Activated T-helper 1 cell treated with anti-CD3 and anti-CD28 coated beads, Interleukin-12 subunit alpha, Interleukin-12 subunit beta, Interleukin-2, Interleukin-4 antibody, amounts not matched to agents 30 ng/mL and 10 ng/mL and 1 ng/mL, durations not matched to agents 14 hours and 24 hours and 36 hours (primary cell): ENCODE data around the gene NEGR1. TPM values are rescaled to one million over a fixed set of nuclear protein-coding genes. Genes with fewer than 3 reads are reported as not detected.

Experiments
- DNase-seq: peaks from one replicate; pipeline ENCODE4 v3.0.0; 2021; ENCODE audit warnings: low spot score
- H3K27ac Mint-ChIP-seq: one replicate; pipeline ENCODE4 v1.8.0; 2021; ENCODE audit warnings: mild to moderate bottlenecking, mixed read lengths
- H3K27me3 Mint-ChIP-seq: one replicate; pipeline ENCODE4 v1.8.0; 2022; ENCODE audit warnings: mild to moderate bottlenecking, moderate library complexity, mixed read lengths; ENCODE audit not compliant: insufficient read depth
- H3K36me3 Mint-ChIP-seq: one replicate; pipeline ENCODE4 v1.8.0; 2021; ENCODE audit warnings: low read depth, mixed read lengths
- H3K4me1 Mint-ChIP-seq: one replicate; pipeline ENCODE4 v1.8.0; 2021; ENCODE audit warnings: low read depth, mixed read lengths
- H3K4me3 Mint-ChIP-seq: one replicate; pipeline ENCODE4 v1.8.0; 2021; ENCODE audit warnings: mild to moderate bottlenecking, moderate library complexity, mixed read lengths
- H3K9me3 Mint-ChIP-seq: one replicate; pipeline ENCODE4 v1.8.0; 2021; ENCODE audit warnings: mixed read lengths
- intact Hi-C: fragments of 100-400 bp; cut with micrococcal nuclease; formaldehyde crosslinking; loops from one replicate; pipeline ENCODE4 v1.15.1; 2024
- total RNA-seq: library from RNA; stranded (reverse); gene quantifications from 2 replicates; pipeline ENCODE4 v1.2.3, GENCODE V29; 2022

NEGR1 gene
- total RNA-seq, 1 donor from 2014 or later, result not detected

DNA sequence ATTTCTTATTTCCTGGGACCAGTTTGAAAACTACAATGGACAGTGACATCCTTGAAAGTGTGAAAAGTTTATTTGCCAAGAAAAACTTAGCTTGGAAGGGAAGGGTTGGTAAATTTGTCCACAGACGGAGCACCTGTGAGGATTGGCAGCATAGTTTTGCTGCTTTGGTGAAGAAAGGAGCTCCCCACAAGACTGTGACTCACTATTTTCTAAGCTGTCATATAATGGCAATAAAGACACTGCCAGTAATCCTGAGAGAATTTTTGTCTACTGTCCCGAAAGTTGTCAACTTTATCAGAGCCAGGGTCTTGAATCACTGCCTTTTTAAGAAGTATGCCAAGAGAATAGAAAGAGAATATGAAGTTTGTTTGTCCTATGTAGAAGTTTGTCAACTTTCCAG, 230.8 kb downstream of the NEGR1 start:
- Mint-ChIP-seq H3K9me3 (no peaks in the 10 kb centered on the region), H3K27ac (no peak overlapping the region), H3K27me3 (no peaks in the 10 kb centered on the region), H3K36me3 (no peaks in the 10 kb centered on the region), H3K4me3 (no peak overlapping the region), H3K4me1 (no peaks in the 10 kb centered on the region)
- intact Hi-C loops, result no loop called here
- DNase-seq, result no peak

DNA sequence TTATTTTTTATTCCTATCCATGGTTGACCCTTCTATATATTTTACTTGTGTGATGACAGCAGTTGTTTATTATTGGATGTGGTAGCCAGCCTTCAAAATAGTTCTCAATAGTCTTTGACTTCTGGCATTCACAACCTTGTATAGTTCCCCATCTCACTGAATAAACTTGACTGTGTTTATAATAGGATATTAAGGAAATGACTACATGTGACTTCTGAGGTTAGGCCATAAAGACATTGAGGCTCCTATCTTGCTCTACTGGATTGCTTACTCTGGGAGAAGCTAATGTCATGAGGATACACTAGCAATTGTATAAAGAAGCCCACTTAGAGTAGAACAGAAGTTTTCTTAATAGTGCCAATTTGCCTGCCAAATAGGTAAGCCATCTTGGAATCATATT, 231.8 kb downstream of the NEGR1 start:
- H3K27me3 Mint-ChIP-seq, result no peaks in the 10 kb centered on the region
- no peak for DNase-seq
- H3K4me3 Mint-ChIP-seq, result no peak overlapping the region
- intact Hi-C loops, result no loop called here
- no peaks in the 10 kb centered on the region for H3K36me3 Mint-ChIP-seq
- no peaks in the 10 kb centered on the region for H3K9me3 Mint-ChIP-seq
- no peak overlapping the region for H3K27ac Mint-ChIP-seq
- no peaks in the 10 kb centered on the region for H3K4me1 Mint-ChIP-seq

DNA sequence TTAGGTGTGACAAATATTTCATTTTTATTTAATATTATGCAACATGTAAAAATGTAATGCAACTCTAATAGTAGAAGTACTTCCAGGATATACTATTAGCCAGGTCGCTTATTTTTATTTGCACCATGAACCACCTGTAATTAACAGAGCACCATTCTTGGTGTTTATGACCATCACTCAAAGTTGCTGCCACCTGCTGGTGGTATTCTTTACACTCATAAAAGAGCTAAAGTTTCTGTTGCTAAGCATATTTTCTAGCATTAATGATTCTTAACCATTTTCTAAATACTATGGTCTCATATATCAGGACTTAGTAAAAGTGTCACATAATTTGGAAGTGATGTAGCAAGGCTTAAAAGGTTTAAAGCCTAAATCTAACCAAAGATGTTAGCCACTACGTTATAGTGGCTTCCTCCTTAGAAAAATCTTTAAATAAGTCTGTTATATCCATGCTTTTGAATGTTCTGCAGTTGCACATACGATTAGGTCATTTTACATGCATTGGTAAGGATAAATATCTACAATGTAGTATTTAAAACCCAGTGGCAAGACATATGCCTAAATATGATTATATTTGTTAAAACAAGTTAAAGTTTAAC, 244.5 kb downstream of the NEGR1 start:
- DNase-seq, result no peak
- Mint-ChIP-seq H3K27ac (no peak overlapping the region), H3K4me1 (no peaks in the 10 kb centered on the region), H3K27me3 (no peaks in the 10 kb centered on the region), H3K9me3 (no peaks in the 10 kb centered on the region), H3K4me3 (no peak overlapping the region), H3K36me3 (no peaks in the 10 kb centered on the region)
- intact Hi-C loops, result no loop called here

DNA sequence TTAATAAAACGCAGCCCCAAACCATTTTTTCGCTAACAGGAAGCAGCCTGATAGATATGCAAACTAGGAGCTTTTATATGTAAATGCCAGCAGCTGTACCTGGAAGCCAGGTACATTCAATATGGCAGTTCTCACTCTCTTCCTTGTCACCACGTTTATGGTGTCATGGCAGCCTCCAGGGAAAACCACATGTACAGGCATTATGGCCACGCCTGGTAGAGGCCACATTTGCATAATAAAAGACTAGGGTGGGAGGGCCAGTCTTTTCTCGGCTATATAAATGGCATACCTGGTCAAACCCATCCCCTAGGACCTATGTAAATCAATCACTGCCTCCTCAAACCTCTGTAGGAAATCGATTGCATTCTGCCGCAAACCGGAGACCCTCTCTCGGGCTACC, 247.5 kb downstream of the NEGR1 start:
- H3K27me3 Mint-ChIP-seq, result no peaks in the 10 kb centered on the region
- H3K4me1 Mint-ChIP-seq, result no peaks in the 10 kb centered on the region
- no peaks in the 10 kb centered on the region for H3K36me3 Mint-ChIP-seq
- no peak overlapping the region for H3K4me3 Mint-ChIP-seq
- intact Hi-C loops, result no loop called here
- no peaks in the 10 kb centered on the region for H3K9me3 Mint-ChIP-seq
- DNase-seq, result no peak
- no peak overlapping the region for H3K27ac Mint-ChIP-seq

DNA sequence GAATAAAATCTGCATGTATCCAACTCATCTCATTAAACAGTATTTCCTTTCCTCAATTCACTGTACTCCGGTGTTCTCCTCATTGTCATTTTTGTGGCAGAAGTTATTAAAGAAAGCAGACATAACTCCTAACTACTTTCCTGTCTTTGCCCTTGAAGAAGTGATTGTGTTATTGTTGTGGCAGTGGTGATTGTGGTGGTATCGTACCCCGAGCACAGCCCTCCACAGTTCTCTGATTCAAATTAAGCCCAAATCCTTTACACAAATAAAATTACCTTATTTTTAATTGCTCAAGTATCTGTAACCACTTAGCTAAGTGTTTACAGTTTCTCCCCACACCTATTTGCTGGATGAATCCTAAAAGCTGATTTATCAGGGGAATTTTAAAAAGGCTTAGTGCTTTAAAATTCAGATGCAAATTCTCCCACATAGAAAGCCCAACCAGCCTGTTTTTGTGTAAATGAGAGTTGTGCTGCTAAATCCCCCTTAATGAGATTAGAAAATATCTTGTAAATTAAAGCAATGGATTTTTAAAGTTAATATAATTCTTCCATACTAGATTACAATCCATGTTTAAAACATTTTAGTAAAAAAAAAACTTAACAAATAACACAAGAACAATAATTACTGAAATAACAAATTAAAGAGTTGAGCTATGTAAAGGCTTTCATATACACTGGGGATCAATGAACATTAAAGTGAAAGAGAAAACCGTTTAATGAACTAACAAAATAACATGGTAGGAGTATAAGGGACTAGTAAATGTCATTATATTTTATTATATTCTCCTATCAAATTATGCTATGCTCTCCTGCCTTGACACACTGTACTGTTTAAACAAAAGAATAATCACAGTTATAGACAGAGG, 259.0 kb downstream of the NEGR1 start:
- Mint-ChIP-seq H3K4me1 (no peaks in the 10 kb centered on the region), H3K36me3 (no peaks in the 10 kb centered on the region), H3K27ac (no peak overlapping the region), H3K9me3 (no peaks in the 10 kb centered on the region), H3K27me3 (no peaks in the 10 kb centered on the region), H3K4me3 (no peak overlapping the region)
- DNase-seq, result no peak
- intact Hi-C loops, result no loop called here

DNA sequence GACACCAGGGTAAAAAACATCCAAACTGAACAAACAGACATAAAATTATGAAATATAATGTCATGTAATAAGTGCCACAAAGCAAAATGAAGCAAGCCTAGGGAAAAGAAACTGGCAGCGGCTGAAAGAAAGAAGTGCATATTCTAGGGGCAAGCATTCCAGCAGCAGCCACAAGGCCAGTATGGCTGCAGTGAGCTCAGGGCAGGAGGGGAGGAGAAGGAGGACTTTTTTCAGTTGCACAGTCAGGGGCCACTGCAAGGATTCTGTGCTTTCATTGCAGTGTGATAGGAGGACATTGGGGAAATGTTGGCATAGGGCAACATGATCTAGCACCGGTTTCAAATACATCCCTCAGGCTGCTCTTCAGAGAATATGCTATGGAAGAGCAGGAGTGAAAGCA, 263.8 kb downstream of the NEGR1 start:
- intact Hi-C loops, result no loop called here
- Mint-ChIP-seq H3K4me3 (no peak overlapping the region), H3K36me3 (no peaks in the 10 kb centered on the region), H3K27me3 (no peaks in the 10 kb centered on the region), H3K4me1 (no peaks in the 10 kb centered on the region), H3K27ac (no peak overlapping the region), H3K9me3 (no peaks in the 10 kb centered on the region)
- no peak for DNase-seq

DNA sequence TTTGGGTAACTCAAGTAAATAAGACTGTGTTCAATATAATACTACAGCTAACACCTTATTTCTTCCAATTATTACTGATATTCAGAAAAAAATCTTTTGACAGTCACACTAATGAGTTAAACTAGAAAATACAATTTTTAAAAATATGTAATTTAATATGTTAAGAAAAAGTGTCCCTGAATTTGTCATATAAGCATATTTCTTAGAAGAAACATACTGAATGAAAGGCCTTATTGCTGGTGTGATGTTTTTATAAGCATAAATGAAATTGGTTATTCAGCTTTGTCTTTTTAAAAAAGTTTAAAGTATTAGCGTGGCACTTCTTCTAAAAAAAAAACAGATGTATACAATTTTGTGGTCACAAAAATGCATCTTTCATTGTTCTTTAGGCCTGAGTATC, 267.3 kb downstream of the NEGR1 start:
- Mint-ChIP-seq H3K27ac (no peak overlapping the region), H3K4me1 (no peaks in the 10 kb centered on the region), H3K4me3 (no peak overlapping the region), H3K27me3 (no peaks in the 10 kb centered on the region), H3K9me3 (no peaks in the 10 kb centered on the region), H3K36me3 (no peaks in the 10 kb centered on the region)
- DNase-seq, result no peak
- intact Hi-C loops, result no loop called here

DNA sequence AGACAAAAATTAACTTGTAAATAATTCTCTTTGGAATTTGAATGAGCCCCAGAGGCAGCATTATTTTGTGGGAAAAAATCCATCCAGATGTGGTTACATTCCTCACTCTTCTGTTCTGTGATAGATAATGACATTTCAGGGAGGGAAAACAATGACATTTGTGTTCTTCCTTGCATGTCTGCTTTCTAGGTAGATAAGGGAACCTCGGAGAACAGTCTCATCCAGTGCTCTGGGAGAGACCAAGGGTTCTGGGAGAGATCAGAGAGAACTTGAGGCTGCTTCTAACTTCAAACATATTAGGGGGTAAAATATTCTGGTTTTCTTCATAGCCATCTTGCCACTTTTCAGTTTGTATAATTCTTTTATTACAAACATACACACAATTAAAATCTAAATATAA, 269.2 kb downstream of the NEGR1 start:
- Mint-ChIP-seq H3K4me1 (no peaks in the 10 kb centered on the region), H3K4me3 (no peak overlapping the region), H3K9me3 (no peaks in the 10 kb centered on the region), H3K27me3 (no peaks in the 10 kb centered on the region), H3K36me3 (no peaks in the 10 kb centered on the region), H3K27ac (no peak overlapping the region)
- no peak for DNase-seq
- intact Hi-C loops, result no loop called here

DNA sequence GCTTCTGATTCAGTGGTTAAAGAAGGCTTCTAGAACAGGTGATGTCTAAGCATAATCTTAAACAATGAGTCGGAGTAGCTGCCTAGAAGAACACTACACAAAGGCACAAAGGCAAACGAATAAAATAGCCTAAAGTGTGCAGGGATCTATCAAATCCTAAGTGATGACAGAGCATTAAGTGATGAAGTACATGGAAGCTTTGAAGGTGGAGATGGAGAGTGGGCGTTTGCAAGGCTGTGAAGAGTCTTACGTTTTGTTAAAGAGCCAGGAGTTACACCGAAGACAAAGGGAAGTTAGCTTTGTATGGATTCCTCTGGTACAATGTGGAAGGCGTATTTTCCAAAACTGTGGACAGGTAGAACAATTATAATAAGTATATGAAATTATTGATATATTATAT, 270.6 kb downstream of the NEGR1 start:
- no peaks in the 10 kb centered on the region for H3K9me3 Mint-ChIP-seq
- no peak overlapping the region for H3K4me3 Mint-ChIP-seq
- no peaks in the 10 kb centered on the region for H3K36me3 Mint-ChIP-seq
- no peak for DNase-seq
- no peaks in the 10 kb centered on the region for H3K4me1 Mint-ChIP-seq
- H3K27ac Mint-ChIP-seq, result no peak overlapping the region
- no peaks in the 10 kb centered on the region for H3K27me3 Mint-ChIP-seq
- intact Hi-C loops, result no loop called here

DNA sequence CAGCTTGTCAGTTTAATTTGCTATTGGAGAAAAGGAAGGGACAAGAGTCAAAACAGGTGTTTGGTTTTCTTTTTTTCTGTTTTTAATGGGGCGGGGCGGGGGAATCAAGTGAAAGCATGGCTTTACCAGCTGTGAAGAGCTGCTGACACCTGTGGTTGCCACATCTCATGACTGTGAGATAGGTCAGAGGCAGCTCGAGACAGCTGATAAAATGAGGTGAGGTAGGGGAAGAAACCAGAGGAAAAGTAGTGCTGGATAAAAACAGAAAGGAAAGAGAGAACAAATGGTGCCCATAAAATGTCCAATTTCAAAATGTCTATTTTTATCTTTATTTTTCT, 272.3 kb downstream of the NEGR1 start:
- no peak for DNase-seq
- Mint-ChIP-seq H3K9me3 (no peaks in the 10 kb centered on the region), H3K4me3 (no peak overlapping the region), H3K4me1 (no peaks in the 10 kb centered on the region), H3K27ac (no peak overlapping the region), H3K27me3 (no peaks in the 10 kb centered on the region), H3K36me3 (no peaks in the 10 kb centered on the region)
- intact Hi-C loops, result no loop called here

DNA sequence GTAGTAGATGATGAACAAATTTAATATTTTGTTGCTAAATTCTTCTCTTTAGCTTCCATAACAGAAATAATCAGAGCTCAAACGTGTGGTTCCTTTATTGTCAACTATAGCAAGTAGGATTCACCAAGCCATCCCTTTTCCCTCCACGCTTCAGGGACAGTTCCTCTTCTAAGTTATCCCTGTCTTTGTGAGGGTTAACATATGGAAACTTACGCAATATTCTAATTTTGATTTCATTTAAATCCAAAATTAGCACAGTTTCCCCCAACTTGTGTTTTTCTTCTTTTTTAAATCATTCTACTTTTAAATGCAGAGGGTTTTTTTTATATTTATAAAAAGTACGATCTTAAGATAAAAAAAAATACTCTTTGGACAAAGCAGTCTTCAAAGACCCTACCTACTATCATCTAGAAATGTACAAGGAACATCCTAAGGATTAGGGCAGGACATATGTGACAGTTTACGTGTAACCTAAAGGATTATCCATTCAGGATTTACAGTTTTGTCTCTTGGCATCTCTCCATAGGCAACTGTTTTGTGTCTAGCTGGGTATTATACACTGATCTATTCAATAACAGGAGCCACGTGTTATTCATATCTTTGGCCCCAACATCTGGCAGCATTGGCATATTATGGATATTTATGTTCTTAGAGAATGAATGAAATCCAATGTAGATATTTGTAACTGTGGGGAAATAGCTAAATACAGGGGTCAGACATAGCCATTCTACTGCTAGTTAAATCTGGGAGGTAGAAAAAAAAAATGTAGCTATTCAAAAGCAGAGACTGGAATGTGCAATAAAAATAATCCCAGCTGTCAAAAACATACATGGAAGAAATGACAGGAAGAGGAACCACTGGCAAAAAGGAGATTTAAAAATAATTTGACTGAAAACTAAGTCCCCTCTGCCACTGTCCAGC, 272.9 kb downstream of the NEGR1 start:
- intact Hi-C loops, result no loop called here
- Mint-ChIP-seq H3K9me3 (no peaks in the 10 kb centered on the region), H3K36me3 (no peaks in the 10 kb centered on the region), H3K27ac (no peak overlapping the region), H3K27me3 (no peaks in the 10 kb centered on the region), H3K4me3 (no peak overlapping the region), H3K4me1 (no peaks in the 10 kb centered on the region)
- DNase-seq, result no peak

DNA sequence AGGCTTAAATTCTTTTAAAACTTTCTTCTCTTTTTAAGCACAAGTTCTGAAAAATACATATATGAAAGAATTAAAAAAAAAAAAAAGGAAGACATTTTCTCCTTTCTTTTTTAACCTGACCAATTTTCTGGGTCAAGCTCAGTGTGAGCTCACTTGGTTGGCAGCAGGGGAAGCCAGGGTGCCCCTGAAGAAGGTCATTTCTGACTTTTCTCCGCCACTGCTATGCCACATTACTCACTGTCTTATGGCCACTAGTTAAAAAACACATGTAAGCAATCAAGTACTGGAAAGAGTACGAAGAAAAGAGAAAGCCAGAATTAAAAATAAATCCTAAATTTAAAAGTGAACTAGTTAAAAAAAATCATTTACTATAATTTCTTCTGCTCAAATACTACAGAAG, 275.0 kb downstream of the NEGR1 start:
- intact Hi-C loops, result no loop called here
- no peaks in the 10 kb centered on the region for H3K4me1 Mint-ChIP-seq
- DNase-seq, result no peak
- H3K27me3 Mint-ChIP-seq, result no peaks in the 10 kb centered on the region
- H3K9me3 Mint-ChIP-seq, result no peaks in the 10 kb centered on the region
- no peak overlapping the region for H3K27ac Mint-ChIP-seq
- no peaks in the 10 kb centered on the region for H3K36me3 Mint-ChIP-seq
- H3K4me3 Mint-ChIP-seq, result no peak overlapping the region

DNA sequence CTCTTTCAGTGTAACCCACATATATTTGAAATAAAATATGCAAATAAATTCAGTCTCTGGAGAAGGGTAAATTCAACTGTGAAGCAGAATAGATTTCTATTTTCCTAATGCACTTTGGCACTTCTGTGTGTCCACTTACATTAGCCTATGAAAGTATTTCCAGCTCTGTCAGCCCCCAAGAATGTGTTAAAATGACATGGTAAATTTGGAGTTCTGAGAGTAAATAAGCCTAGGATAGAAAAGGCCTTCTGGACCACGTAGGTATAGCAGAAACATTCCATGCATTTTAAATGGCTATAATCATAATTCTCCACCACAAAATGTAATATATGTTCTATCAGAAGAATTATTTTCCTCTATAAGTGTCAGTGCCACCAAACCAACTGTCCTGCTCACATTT, 276.2 kb downstream of the NEGR1 start:
- Mint-ChIP-seq H3K4me1 (no peaks in the 10 kb centered on the region), H3K27ac (no peak overlapping the region), H3K4me3 (no peak overlapping the region), H3K27me3 (no peaks in the 10 kb centered on the region), H3K36me3 (no peaks in the 10 kb centered on the region), H3K9me3 (no peaks in the 10 kb centered on the region)
- no peak for DNase-seq
- intact Hi-C loops, result no loop called here
